Duodenal mucosa (tissue), 2 donors: ENCODE data around the gene SF3B6.

Experiments
- H3K27ac ChIP-seq: one replicate; pipeline ENCODE4 v1.7.0; 2013; ENCODE audit warnings: low read depth, low read length
- H3K27me3 ChIP-seq, 2 donors: one replicate each; pipeline ENCODE4 v1.7.0; 2013; ENCODE audit warnings: low read length in 2 of 2, control low read depth in 1 of 2; ENCODE audit not compliant: insufficient read depth in 2 of 2, control insufficient read depth in 1 of 2
- H3K36me3 ChIP-seq, 2 donors: one replicate each; pipeline ENCODE4 v1.7.0; 2013; ENCODE audit warnings: low read length in 2 of 2, control low read depth in 1 of 2; ENCODE audit not compliant: insufficient read depth in 2 of 2, control insufficient read depth in 1 of 2
- H3K4me1 ChIP-seq, 2 donors: one replicate each; pipeline ENCODE4 v1.7.0; 2013; ENCODE audit warnings: low read length in 2 of 2, control low read depth in 1 of 2; ENCODE audit not compliant: insufficient read depth in 2 of 2, control insufficient read depth in 1 of 2
- H3K4me3 ChIP-seq, 2 donors: one replicate each; pipeline ENCODE4 v1.7.0; 2013; ENCODE audit warnings: low read length in 2 of 2, low read depth in 1 of 2
- H3K9ac ChIP-seq, 2 donors: one replicate each; pipeline ENCODE4 v1.7.0; 2013; ENCODE audit warnings: low read length in 2 of 2, low read depth in 1 of 2
- H3K9me3 ChIP-seq, 2 donors: one replicate each; pipeline ENCODE4 v1.7.0; 2013; ENCODE audit warnings: low read length in 2 of 2, control low read depth in 1 of 2; ENCODE audit not compliant: control insufficient read depth in 1 of 2

The SF3B6 gene, protein sequence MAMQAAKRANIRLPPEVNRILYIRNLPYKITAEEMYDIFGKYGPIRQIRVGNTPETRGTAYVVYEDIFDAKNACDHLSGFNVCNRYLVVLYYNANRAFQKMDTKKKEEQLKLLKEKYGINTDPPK

DNA sequence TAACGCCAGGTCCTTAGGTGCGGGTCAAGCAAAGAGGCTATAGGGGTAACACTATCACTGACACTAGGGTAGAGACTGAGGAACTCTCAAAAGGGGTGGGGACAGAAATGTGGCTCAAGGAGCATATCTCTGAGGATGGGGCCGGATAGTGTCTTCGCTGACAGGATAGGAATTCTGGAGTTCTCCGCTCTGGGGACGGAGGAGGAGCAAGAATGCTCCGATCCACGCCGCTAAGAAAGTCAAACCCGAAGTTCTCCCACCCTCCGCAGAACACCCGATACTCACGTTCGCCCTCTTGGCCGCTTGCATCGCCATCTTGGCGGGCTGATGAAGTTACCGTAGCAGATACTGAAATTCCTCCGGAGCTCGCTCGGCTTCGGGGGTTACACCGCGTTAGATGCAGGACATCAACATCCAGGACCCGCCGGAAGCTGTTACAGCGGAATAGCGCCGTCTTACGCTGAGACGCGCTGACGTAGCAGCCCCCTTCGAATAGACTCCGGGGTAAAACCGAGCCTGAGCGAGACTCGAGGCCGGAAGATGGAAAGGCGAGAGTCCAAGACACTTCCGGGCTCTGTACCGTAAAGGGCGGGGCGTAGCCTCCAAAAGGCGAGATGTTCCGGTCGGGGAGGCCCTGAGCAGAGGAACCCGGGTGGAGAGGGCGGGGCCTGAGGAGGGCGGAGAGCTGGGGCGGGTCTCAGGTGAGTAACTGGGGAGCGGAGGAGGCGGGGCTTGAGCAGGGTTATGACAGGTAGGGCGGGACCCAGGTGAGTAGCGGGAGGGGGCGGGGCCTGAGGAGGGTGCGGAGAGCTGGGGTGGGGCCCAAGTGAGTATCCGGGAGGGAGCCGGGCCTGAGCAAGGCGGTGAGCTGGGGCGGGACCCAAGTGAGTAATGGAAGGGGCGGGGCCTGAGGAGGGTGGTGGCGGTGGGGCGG is at the start of gene SF3B6:
TSS of gene SF3B6 (minus strand) at position 412 of the 934 bp plus-strand sequence. CDS start at position 315, 97 bp downstream.
- Histone ChIP-seq H3K36me3 (peaks cover 16 to 23% of the 10 kb centered on the region in 2 donors), H3K9ac (peak within 1 kb of the TSS; percentile 87 to 90), H3K4me1 (peaks cover 14 to 16% of the 10 kb centered on the region in 2 donors), H3K27ac (peak within 1 kb of the TSS; percentile 95), H3K9me3 (no peaks in the 10 kb centered on the region), H3K27me3 (no peaks in the 10 kb centered on the region), H3K4me3 (peak within 1 kb of the TSS; percentile 88 to 98)

DNA sequence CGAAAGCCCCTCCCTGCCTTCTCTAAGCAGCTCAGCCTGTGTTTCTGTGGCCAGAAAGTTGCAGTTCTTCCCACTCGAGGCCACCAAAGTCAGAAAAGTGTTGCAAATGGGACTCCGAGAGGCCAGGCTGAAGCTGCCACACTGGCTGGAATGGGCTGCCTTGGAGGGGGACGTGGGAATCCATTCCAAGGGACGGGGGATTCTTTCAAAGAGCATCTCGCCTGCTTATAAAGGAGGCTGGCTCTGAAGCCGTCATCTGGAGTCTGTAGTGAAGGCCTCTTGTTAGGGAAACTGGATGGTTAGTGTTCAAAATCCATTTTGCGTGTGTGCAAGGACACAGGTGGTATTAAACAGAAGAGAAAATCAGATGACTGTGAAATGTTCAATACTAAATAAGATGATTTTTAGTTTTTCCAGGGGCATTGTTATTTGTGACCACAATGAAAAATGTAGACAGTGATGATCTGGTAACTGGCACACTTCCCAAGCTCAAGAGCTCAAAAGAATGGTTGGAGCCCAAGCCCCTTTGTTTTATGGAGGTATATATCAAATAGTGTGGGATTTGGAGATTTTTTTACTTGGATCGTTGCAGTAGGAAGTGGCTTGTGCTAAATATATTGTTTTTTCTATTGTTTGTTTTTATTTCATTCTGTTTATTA is 47.9 kb upstream of the SF3B6 start:
- Histone ChIP-seq H3K9ac (peak overlapping the region; percentile 56 to 87), H3K27me3 (no peaks in the 10 kb centered on the region), H3K27ac (peak overlapping the region; percentile 88), H3K4me1 (peaks cover 7 to 17% of the 10 kb centered on the region in 2 donors), H3K4me3 (peak overlapping the region; percentile 75 to 88), H3K9me3 (no peaks in the 10 kb centered on the region), H3K36me3 (no peaks in the 10 kb centered on the region)

DNA sequence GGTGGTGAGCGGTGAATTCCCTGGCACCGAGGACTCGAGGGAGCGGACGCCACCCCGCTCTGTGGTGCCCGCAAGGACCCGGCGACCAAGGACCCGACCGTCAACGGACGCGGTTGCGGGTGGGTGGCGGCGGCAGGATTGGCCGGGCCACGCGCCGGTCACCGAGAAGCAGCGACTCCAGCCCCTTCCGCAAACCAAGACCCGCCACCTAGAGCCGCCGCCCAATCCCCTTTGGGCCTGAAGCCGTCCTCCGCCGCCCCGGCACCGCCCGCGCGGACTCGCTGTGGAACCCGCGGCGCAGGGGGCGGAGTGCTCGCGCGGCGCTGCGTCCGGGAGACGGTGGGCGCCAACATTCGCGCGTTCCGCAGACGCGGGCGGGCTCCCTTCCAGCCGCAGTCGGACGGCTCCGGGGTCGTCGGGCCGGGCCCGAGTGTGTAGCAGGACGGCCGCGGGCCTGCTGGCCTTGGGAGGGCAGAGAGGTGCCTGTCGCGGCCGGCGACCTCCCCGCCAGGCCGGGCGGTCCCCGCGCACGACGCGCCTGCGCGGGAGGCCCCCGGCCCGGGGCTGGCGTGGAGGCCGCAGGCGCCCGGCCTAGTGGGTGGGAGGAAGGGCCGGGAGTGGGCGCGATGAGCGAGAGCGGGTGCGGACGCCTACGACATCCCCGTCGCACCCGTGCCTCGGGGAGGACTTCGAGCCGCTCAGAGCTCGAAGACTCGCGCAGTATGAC is 47.2 kb upstream of the SF3B6 start, which contains the start of the genes FAM228B and PFN4:
TSS of gene FAM228B (plus strand) at position 275 of the 727 bp plus-strand sequence. CDS start 893 bp downstream, outside the sequence.
TSS of gene PFN4 (minus strand) at position 140 of the 727 bp plus-strand sequence. CDS start 799 bp downstream, outside the sequence.
- Histone ChIP-seq H3K27ac (peak within 1 kb of the TSS; percentile 88), H3K27me3 (no peaks in the 10 kb centered on the region), H3K4me3 (peak within 1 kb of the TSS; percentile 75 to 88), H3K9me3 (no peaks in the 10 kb centered on the region), H3K36me3 (no peaks in the 10 kb centered on the region), H3K4me1 (peaks cover 7 to 17% of the 10 kb centered on the region in 2 donors), H3K9ac (peak within 1 kb of the TSS; percentile 73 to 87)

DNA sequence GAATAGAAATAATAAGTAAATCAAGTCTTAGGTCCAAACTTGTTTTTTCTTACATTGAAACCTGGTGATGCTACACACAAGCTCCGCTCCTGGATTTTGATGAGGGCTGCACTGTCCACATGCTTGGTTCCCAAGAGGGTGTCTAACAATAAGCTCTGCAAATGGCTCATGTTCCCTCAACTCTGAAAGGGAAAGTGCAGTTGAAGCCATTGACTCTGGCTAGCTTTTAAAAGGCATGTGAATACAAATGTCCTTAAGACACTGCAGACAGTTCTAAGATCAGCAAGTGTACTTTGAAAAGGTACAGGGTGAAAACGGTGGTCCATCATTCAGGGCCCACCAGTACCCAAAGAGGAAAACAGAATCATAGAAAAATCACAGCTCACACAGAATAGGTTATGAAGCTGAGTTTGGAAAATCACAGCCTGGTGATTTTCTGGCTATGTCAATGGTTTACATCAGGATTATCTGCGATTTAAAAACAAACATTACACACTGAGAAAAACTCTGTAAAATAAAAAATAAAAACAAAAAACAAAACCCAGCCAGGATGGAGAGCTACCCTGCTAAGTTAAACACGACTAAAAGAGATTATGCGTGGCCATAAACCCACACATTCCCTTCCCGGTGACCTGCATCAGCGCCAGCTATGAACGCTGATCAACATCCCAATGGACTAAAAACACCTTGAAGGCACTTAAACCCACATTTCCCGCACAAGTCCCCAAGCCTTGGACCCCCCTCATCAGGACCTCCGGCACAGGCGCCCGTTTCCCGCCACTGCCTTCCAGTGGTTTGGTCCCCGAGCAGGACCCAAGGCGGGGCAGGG is 46.5 kb upstream of the SF3B6 start:
- Histone ChIP-seq H3K27ac (peak overlapping the region; percentile 70), H3K9me3 (no peaks in the 10 kb centered on the region), H3K36me3 (no peaks in the 10 kb centered on the region), H3K27me3 (no peaks in the 10 kb centered on the region), H3K9ac (peak overlapping the region; percentile 73 to 87), H3K4me1 (peaks cover 7 to 17% of the 10 kb centered on the region in 2 donors), H3K4me3 (peak overlapping the region; percentile 75 to 88)

DNA sequence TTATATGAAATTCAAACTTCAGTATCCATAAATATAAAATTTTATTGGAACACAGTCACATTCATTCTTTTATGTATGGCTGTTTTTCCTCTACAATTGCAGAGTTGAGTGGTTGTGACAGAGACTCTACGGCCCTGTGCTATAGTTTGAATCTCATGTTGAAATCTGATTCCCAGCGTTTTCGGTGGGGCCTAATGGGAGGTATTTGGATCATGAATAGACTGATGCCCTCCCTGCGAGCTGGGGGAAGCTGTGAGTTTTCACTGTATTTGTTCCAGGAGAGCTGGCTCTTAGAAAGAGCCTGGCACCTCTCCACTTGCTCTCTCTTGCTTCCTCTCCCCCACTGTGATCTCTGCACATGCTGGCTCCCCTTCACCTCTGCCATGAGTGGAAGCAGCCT is 45.3 kb upstream of the SF3B6 start:
- Histone ChIP-seq H3K9me3 (no peaks in the 10 kb centered on the region), H3K27ac (no peak overlapping the region), H3K4me1 (peaks cover 7 to 17% of the 10 kb centered on the region in 2 donors), H3K9ac (no peak overlapping the region), H3K27me3 (no peaks in the 10 kb centered on the region), H3K36me3 (no peaks in the 10 kb centered on the region), H3K4me3 (no peak overlapping the region)

DNA sequence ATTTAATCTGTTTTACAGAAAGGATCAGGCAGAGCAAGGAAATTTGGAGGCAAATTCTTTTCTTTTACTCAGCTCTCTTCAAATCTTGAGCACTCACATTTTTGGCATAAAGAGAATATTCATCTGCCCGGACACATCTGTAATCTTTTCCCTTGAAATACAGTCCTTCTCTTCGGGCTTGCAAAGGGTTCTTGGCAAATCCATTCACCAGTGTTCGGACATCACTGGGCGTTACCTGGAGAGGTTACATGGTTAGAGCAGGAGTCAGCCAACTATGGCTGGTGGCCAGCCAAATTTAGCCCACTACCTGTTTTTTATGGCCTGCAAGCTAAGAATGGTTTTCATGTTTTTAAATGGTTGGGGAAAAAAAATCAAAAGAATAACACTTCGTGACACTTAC is 44.9 kb upstream of the SF3B6 start:
- Histone ChIP-seq H3K9ac (no peak overlapping the region), H3K4me3 (no peak overlapping the region), H3K4me1 (peaks cover 7 to 17% of the 10 kb centered on the region in 2 donors), H3K36me3 (no peaks in the 10 kb centered on the region), H3K27ac (no peak overlapping the region), H3K9me3 (no peaks in the 10 kb centered on the region), H3K27me3 (no peaks in the 10 kb centered on the region)

DNA sequence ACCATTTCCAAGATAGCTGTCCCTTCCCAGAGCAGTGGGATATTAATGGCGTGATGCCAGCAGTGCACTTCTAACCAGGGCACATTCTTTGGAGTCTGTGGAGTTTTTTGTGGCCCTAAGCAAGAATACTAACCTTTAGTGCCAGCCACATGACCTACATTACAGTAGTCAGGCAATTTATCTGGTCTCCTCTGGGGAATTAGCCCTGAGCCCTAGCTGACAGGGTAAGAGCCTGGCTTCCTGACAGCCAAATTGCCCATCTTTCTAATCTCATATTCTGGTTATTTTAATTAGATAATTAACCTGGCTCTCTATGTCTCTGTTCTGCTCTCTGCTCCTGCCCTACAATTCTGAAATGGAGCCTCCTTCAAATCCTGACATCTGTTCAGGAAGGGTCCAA is 41.8 kb upstream of the SF3B6 start:
- Histone ChIP-seq H3K4me1 (peaks cover 0 to 7% of the 10 kb centered on the region in 2 donors), H3K36me3 (no peaks in the 10 kb centered on the region), H3K27ac (no peak overlapping the region), H3K27me3 (no peaks in the 10 kb centered on the region), H3K9me3 (no peaks in the 10 kb centered on the region), H3K9ac (no peak overlapping the region), H3K4me3 (no peak overlapping the region)

DNA sequence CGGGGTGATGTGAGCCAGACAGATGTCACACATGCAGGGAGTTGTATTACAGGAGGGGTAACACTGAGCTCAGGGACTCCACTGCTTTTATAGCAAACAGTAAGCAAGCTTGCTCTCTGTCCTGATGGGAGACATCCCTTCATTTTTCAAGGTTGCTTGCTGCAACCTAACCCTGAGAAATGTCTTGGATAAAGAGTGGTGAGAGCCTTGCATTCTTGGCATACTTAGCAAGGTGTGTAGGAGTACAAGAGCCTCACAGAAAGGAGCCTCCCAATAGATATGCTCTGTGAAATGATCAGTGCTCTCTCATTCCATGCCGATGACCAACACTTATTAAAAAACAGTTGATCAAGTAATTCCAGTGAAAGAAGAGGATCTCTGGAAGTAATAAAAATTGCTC is 38.9 kb upstream of the SF3B6 start:
- no peaks in the 10 kb centered on the region for H3K27me3 ChIP-seq
- no peak overlapping the region for H3K27ac ChIP-seq
- no peaks in the 10 kb centered on the region for H3K4me1 ChIP-seq
- H3K4me3 ChIP-seq: no peak overlapping the region
- H3K9me3 ChIP-seq: no peaks in the 10 kb centered on the region
- H3K9ac ChIP-seq: no peak overlapping the region
- no peaks in the 10 kb centered on the region for H3K36me3 ChIP-seq

DNA sequence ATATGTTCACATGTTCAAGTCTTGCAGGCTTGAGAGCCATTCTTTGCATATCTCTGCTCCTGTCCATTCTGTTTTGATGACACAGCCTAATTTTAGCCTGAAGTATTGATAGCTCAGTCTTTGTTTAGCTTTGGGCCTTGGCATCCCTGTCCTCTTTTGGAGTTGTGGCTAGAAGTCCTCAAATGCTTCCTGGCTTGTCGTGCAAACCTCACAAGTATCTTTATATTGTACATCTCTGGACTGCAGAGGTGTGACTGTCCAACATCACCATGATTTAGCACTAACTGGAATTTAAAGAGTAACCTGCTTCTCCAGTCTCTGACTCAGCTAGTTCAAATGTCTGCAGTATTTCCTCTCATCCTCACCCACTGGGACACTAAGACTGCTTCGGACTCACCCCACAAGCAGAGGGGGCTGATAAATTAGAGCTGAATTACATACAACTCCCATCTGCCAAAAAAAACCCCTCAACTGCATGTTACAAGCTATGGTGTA is 35.3 kb upstream of the SF3B6 start:
- Histone ChIP-seq H3K9ac (no peak overlapping the region), H3K4me1 (no peaks in the 10 kb centered on the region), H3K27me3 (no peaks in the 10 kb centered on the region), H3K36me3 (no peaks in the 10 kb centered on the region), H3K9me3 (no peaks in the 10 kb centered on the region), H3K4me3 (no peak overlapping the region), H3K27ac (no peak overlapping the region)
